GM12878 (cell line): Measurements from ENCODE around the gene EMP1. TPM values are rescaled to one million over a fixed set of nuclear protein-coding genes. Genes with fewer than 3 reads are reported as not detected.

Experiments used
- CREB1 ChIP-seq: IDR thresholded peaks from 2 replicates; pipeline ENCODE4 v1.6.1; 2012; ENCODE audit warnings: low read depth, mild to moderate bottlenecking, inconsistent platforms
- GATAD2B ChIP-seq: fragments of 450-650 bp; conservative IDR thresholded peaks from 2 replicates; pipeline ENCODE4 v1.6.1; 2017; ENCODE audit warnings: low read depth, mild to moderate bottlenecking, moderate library complexity
- IKZF1 ChIP-seq: fragments of 450-650 bp; conservative IDR thresholded peaks from 2 replicates; pipeline ENCODE4 v1.6.1; 2017; ENCODE audit warnings: antibody characterized with exemption, mild to moderate bottlenecking
- IKZF2 ChIP-seq, 2 experiments: fragments of 450-650 bp; IDR thresholded peaks; 2 replicates each; pipeline ENCODE4 v1.6.1; 2017; ENCODE audit warnings: mild to moderate bottlenecking in 2 of 2, moderate library complexity in 2 of 2
- IRF4 ChIP-seq: IDR thresholded peaks from 2 replicates; pipeline ENCODE4 v1.6.1; 2011; ENCODE audit warnings: low read depth, low read length
- JUNB ChIP-seq: IDR thresholded peaks from 2 replicates; pipeline ENCODE4 v1.6.1; 2016; ENCODE audit warnings: antibody characterized with exemption, mild to moderate bottlenecking
- NFIC ChIP-seq: IDR thresholded peaks from 2 replicates; pipeline ENCODE4 v1.6.1; 2012; ENCODE audit warnings: low read depth, mild to moderate bottlenecking, inconsistent platforms, low read length, moderate library complexity
- PAX5 ChIP-seq: IDR thresholded peaks from 2 replicates; pipeline ENCODE4 v1.6.1; 2011; ENCODE audit warnings: low read depth, low read length, borderline replicate concordance
- RAD21 ChIP-seq: IDR thresholded peaks from 2 replicates; pipeline ENCODE4 v1.6.1; 2011; ENCODE audit warnings: mild to moderate bottlenecking, low read depth, low read length, moderate library complexity; ENCODE audit not compliant: insufficient read depth
- TARDBP ChIP-seq: IDR thresholded peaks from 2 replicates; pipeline ENCODE4 v1.6.1; 2016; ENCODE audit warnings: borderline replicate concordance
- ZBTB4 ChIP-seq: fragments of 450-650 bp; formaldehyde crosslinking; IDR thresholded peaks from 2 replicates; pipeline ENCODE4 v1.4.0; 2022; ENCODE audit warnings: mild to moderate bottlenecking, moderate library complexity
- polyA plus RNA-seq, 11 experiments: library from polyadenylated mRNA; depleted of rRNA in 4 of 11; unstranded in 6 of 11; stranded (reverse) in 5 of 11; fragments of >200 nt; fragmentation: Nextera tagmentation in 4 of 11; fragmentation: Illumina TruSeq in 1 of 11; extraction: Ambion mirVana in 4 of 11; extraction: Trizol in 1 of 11; gene quantifications; 1 replicate in 1 of 11; 2 replicates in 10 of 11; pipeline versions ENCODE4 v1.2.1 to v1.2.3, GENCODE V29; 2011 to 2016; ENCODE audit warnings: inconsistent platforms in 2 of 11, missing spikeins in 2 of 11, low read depth in 1 of 11
- total RNA-seq, 4 experiments: library from RNA; depleted of rRNA in 3 of 4; stranded (reverse); fragments of >200 nt in 3 of 4; fragmentation: Illumina TruSeq in 1 of 4; extraction: Trizol in 1 of 4; gene quantifications; 2 replicates each; pipeline versions ENCODE4 v1.2.1 to v1.2.3, GENCODE V29; 2013 to 2021

EMP1 gene
- total and polyA plus RNA-seq, 10 of the 15 experiments (the other 5 are each of a cell fraction or from before 2014, with no cell fraction given): 0.09 to 0.90 (median 0.25) TPM; not detected in 1

DNA sequence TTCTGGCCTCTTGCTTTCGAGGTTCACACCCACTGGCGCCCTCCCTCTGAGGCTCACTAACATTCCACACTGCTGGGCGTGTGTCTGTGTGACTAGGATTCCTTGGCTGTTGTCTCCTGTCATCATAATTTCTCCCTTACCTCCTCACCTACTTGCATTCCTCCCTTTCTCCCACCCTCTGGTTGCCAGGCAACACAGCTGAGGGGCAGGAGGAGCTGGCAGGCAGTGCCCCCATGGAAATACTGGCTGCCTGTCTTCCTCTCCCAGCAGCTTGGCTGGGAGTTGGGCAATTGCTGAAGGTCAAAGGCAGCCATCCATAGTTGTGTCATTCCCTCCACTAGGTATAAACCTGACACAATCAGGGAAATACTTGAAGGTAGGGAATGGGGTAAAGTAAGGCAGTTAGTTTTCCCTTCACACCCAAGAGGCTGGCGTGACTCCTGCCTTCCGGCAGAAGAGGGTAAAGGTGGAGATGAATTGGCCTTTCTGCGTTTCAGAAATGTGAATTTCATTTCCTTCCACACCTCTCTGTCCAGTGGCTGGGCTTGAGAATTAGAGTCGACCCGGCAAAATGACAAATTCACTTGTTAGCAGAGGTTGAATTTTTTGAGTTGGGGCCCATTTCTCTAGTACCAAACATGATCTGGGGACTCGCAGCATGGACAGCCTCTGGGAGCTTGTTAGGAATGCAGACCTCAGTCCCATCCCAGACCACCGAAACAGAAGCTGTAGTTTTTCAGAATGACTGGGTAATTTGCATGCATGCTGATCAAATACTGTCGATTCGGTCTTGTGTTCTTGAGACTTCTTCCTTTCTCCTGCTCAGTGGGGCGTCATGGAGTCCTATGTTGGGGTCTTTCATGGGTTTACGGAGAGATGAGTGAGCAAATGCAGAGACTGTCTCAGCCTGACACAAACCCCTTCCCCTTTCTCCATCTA is 24.3 kb upstream of the EMP1 start (continued):
- no peak for TF ChIP-seq ZBTB4 (CRISPR knock-in tag)
- no peak for TF ChIP-seq NFIC
- TF ChIP-seq IRF4: peak; percentile 73
- TF ChIP-seq TARDBP: no peak
- no peak for TF ChIP-seq RAD21
- 0 out of 2 replicates have a peak, but pooled peaks have one; percentile 40 for TF ChIP-seq IKZF1
- peak; percentile 32; the same call in 1 of the 2 replicates for TF ChIP-seq JUNB
- peak; percentile 13; the same call in 1 of the 2 replicates for TF ChIP-seq PAX5
- no peak for TF ChIP-seq CREB1
- TF ChIP-seq GATAD2B: no peak
- peak in 1 of 2 experiments; percentile 52; a peak in 1 of 4 replicates for TF ChIP-seq IKZF2 (IDR thresholded peaks at IDR 0.05)
